ENCODE measurements around the gene MECP2. TPM values are rescaled to one million over a fixed set of nuclear protein-coding genes. Genes with fewer than 3 reads are reported as not detected.
A peak's percentile ranks its signal among the peaks of the same experiment; 100 is the strongest.

Gene MECP2
- total and polyA plus RNA-seq, 2 donors, result 25.9 to 30.5 TPM

GRCh38 chrX:154064637-154065435 is 32.7 kb downstream of the MECP2 start:
- no peak overlapping the region for H3K4me3 ChIP-seq (ENCODE audit: low read depth, low read length)
- H3K27ac ChIP-seq (ENCODE audit: low read depth), result no peak overlapping the region
- H3K36me3 ChIP-seq (ENCODE audit: insufficient read depth), result no peaks in the 10 kb centered on the region
- H3K4me1 ChIP-seq (ENCODE audit: insufficient read depth), result peaks cover 2% of the 10 kb centered on the region
- no peak for DNase-seq (ENCODE audit: extremely low spot score)
- WGBS, result 77% methylated on average over 9 of the region's 9 CpGs

- Histone ChIP-seq H3K4me3 (ENCODE audit: low read depth, low read length) (no peak overlapping the region), H3K4me1 (ENCODE audit: insufficient read depth) (peaks cover 2% of the 10 kb centered on the region), H3K36me3 (ENCODE audit: insufficient read depth) (no peaks in the 10 kb centered on the region), H3K27ac (ENCODE audit: low read depth) (no peak overlapping the region)
- 71% methylated on average over 4 of the region's 4 CpGs for WGBS
- DNase-seq (ENCODE audit: extremely low spot score), result no peak
Observed at GRCh38 chrX:154063234-154063633, 34.3 kb downstream of the MECP2 start.

GRCh38 chrX:154061801-154062200 is 35.7 kb downstream of the MECP2 start:
- Histone ChIP-seq H3K36me3 (ENCODE audit: insufficient read depth) (no peaks in the 10 kb centered on the region), H3K4me3 (ENCODE audit: low read depth, low read length) (no peak overlapping the region), H3K27ac (ENCODE audit: low read depth) (no peak overlapping the region), H3K4me1 (ENCODE audit: insufficient read depth) (peaks cover 2% of the 10 kb centered on the region)
- no peak for DNase-seq (ENCODE audit: extremely low spot score)
- WGBS, result 73% methylated on average over 8 of the region's 8 CpGs

GRCh38 chrX:154059729-154060245 is 37.7 kb downstream of the MECP2 start:
- no peak for DNase-seq (ENCODE audit: extremely low spot score)
- 67% methylated on average over 5 of the region's 5 CpGs for WGBS
- H3K36me3 ChIP-seq (ENCODE audit: insufficient read depth), result no peaks in the 10 kb centered on the region
- no peak overlapping the region for H3K27ac ChIP-seq (ENCODE audit: low read depth)
- no peak overlapping the region for H3K4me3 ChIP-seq (ENCODE audit: low read depth, low read length)
- peaks cover 2% of the 10 kb centered on the region for H3K4me1 ChIP-seq (ENCODE audit: insufficient read depth)

- H3K4me1 ChIP-seq (ENCODE audit: insufficient read depth), result peaks cover 2% of the 10 kb centered on the region
- H3K4me3 ChIP-seq (ENCODE audit: low read depth, low read length), result no peak overlapping the region
- 30% methylated on average over 1 of the region's 1 CpG for WGBS
- DNase-seq (ENCODE audit: extremely low spot score), result no peak
- no peak overlapping the region for H3K27ac ChIP-seq (ENCODE audit: low read depth)
- no peaks in the 10 kb centered on the region for H3K36me3 ChIP-seq (ENCODE audit: insufficient read depth)
Observed at GRCh38 chrX:154059231-154059630, 38.3 kb downstream of the MECP2 start.

GRCh38 chrX:154058214-154058997 is 39.1 kb downstream of the MECP2 start:
- DNase-seq (ENCODE audit: extremely low spot score), result no peak
- 78% methylated on average over 11 of the region's 11 CpGs for WGBS
- no peak overlapping the region for H3K4me3 ChIP-seq (ENCODE audit: low read depth, low read length)
- H3K27ac ChIP-seq (ENCODE audit: low read depth), result no peak overlapping the region
- H3K4me1 ChIP-seq (ENCODE audit: insufficient read depth), result no peaks in the 10 kb centered on the region
- no peaks in the 10 kb centered on the region for H3K36me3 ChIP-seq (ENCODE audit: insufficient read depth)

GRCh38 chrX:154057791-154058190 is 39.7 kb downstream of the MECP2 start:
- H3K4me3 ChIP-seq (ENCODE audit: low read depth, low read length), result no peak overlapping the region
- H3K4me1 ChIP-seq (ENCODE audit: insufficient read depth), result no peaks in the 10 kb centered on the region
- no peak overlapping the region for H3K27ac ChIP-seq (ENCODE audit: low read depth)
- DNase-seq (ENCODE audit: extremely low spot score), result no peak
- H3K36me3 ChIP-seq (ENCODE audit: insufficient read depth), result no peaks in the 10 kb centered on the region
- WGBS, result 97% methylated on average over 1 of the region's 1 CpG

- no peak for DNase-seq (ENCODE audit: extremely low spot score)
- H3K4me1 ChIP-seq (ENCODE audit: insufficient read depth), result no peaks in the 10 kb centered on the region
- 65% methylated on average over 8 of the region's 8 CpGs for WGBS
- no peak overlapping the region for H3K4me3 ChIP-seq (ENCODE audit: low read depth, low read length)
- no peak overlapping the region for H3K27ac ChIP-seq (ENCODE audit: low read depth)
- H3K36me3 ChIP-seq (ENCODE audit: insufficient read depth), result no peaks in the 10 kb centered on the region
Observed at GRCh38 chrX:154056770-154057241, 40.7 kb downstream of the MECP2 start.

GRCh38 chrX:154051201-154051810 is 46.2 kb downstream of the MECP2 start:
- Histone ChIP-seq H3K27ac (ENCODE audit: low read depth) (no peak overlapping the region), H3K4me1 (ENCODE audit: insufficient read depth) (no peaks in the 10 kb centered on the region), H3K4me3 (ENCODE audit: low read depth, low read length) (no peak overlapping the region), H3K36me3 (ENCODE audit: insufficient read depth) (no peaks in the 10 kb centered on the region)
- WGBS, result 32% methylated on average over 8 of the region's 8 CpGs
- DNase-seq (ENCODE audit: extremely low spot score), result peak; percentile 32

- Histone ChIP-seq H3K4me1 (ENCODE audit: insufficient read depth) (no peaks in the 10 kb centered on the region), H3K4me3 (ENCODE audit: low read depth, low read length) (no peak overlapping the region), H3K36me3 (ENCODE audit: insufficient read depth) (no peaks in the 10 kb centered on the region), H3K27ac (ENCODE audit: low read depth) (no peak overlapping the region)
- WGBS, result 57% methylated on average over 7 of the region's 7 CpGs
- DNase-seq (ENCODE audit: extremely low spot score), result no peak
Observed at GRCh38 chrX:154050113-154050495, 47.4 kb downstream of the MECP2 start.

GRCh38 chrX:154049209-154050112 is 48.1 kb downstream of the MECP2 start:
- no peak for DNase-seq (ENCODE audit: extremely low spot score)
- 39% methylated on average over 13 of the region's 13 CpGs for WGBS
- Histone ChIP-seq H3K4me1 (ENCODE audit: insufficient read depth) (no peaks in the 10 kb centered on the region), H3K27ac (ENCODE audit: low read depth) (no peak overlapping the region), H3K4me3 (ENCODE audit: low read depth, low read length) (no peak overlapping the region), H3K36me3 (ENCODE audit: insufficient read depth) (no peaks in the 10 kb centered on the region)

- Histone ChIP-seq H3K27ac (ENCODE audit: low read depth) (no peak overlapping the region), H3K4me3 (ENCODE audit: low read depth, low read length) (no peak overlapping the region), H3K4me1 (ENCODE audit: insufficient read depth) (no peaks in the 10 kb centered on the region), H3K36me3 (ENCODE audit: insufficient read depth) (no peaks in the 10 kb centered on the region)
- no peak for DNase-seq (ENCODE audit: extremely low spot score)
- WGBS, result 68% methylated on average over 11 of the region's 11 CpGs
Observed at GRCh38 chrX:154048398-154048797, 49.1 kb downstream of the MECP2 start.
